AG09319 (cell line): ENCODE results near the gene CD40.

ENCODE experiments used
- DNase-seq: peaks from one replicate; pipeline ENCODE4 v3.0.0-alpha.2; 2010; ENCODE audit warnings: low read depth; ENCODE audit errors: extremely low read depth
- TF ChIP-seq, protein P1 (sequence below): IDR thresholded peaks from 2 replicates; pipeline ENCODE4 v1.5.1; 2011; ENCODE audit warnings: low read depth, mild to moderate bottlenecking, inconsistent platforms, low read length, moderate library complexity

CD40 gene

DNA sequence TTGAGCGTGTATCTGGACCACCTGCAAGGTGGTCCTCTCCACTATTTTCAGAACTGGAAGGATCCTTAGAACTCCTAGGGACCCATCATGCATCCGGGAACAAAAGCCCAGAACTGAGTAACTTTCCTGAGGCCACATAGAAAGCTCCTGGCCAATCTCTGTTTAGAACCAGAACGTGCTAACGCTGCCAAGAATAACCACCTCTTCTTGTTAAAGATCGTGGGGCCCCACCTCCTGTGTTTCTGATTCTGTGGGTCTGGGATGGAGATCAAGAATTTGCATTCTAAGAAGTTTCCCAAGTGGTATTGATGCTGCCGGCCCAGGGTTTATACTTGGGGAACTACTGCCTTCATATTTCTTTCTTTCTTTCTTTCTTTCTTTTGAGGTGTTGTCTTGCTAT is 13.3 kb downstream of the CD40 start:
- DNase-seq, result peak; percentile 10
- TF ChIP-seq, protein P1, sequence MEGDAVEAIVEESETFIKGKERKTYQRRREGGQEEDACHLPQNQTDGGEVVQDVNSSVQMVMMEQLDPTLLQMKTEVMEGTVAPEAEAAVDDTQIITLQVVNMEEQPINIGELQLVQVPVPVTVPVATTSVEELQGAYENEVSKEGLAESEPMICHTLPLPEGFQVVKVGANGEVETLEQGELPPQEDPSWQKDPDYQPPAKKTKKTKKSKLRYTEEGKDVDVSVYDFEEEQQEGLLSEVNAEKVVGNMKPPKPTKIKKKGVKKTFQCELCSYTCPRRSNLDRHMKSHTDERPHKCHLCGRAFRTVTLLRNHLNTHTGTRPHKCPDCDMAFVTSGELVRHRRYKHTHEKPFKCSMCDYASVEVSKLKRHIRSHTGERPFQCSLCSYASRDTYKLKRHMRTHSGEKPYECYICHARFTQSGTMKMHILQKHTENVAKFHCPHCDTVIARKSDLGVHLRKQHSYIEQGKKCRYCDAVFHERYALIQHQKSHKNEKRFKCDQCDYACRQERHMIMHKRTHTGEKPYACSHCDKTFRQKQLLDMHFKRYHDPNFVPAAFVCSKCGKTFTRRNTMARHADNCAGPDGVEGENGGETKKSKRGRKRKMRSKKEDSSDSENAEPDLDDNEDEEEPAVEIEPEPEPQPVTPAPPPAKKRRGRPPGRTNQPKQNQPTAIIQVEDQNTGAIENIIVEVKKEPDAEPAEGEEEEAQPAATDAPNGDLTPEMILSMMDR, result no peak

DNA sequence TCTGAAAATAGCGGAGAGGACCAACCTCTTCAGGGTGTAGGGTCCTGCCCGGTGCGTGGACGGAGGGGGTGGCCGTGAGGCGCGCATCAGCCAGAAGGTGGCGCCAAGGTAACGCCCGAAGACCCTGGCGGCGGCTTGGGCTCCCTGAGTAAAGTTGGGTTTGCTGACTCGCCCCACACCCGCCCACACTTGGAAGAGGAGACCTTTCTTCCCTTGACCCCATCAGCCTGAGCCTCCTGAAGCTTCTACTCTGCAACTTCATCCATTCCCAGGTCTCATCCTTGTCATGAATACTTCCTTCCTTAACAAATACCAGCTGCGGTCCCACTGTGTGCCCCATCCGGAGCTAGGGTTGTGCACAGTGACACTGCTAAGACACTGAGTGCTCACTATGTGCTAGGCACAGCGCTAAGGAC is 14.6 kb downstream of the CD40 start:
- TF ChIP-seq, protein P1, result peak; percentile 82
- DNase-seq, result peak; percentile 7

DNA sequence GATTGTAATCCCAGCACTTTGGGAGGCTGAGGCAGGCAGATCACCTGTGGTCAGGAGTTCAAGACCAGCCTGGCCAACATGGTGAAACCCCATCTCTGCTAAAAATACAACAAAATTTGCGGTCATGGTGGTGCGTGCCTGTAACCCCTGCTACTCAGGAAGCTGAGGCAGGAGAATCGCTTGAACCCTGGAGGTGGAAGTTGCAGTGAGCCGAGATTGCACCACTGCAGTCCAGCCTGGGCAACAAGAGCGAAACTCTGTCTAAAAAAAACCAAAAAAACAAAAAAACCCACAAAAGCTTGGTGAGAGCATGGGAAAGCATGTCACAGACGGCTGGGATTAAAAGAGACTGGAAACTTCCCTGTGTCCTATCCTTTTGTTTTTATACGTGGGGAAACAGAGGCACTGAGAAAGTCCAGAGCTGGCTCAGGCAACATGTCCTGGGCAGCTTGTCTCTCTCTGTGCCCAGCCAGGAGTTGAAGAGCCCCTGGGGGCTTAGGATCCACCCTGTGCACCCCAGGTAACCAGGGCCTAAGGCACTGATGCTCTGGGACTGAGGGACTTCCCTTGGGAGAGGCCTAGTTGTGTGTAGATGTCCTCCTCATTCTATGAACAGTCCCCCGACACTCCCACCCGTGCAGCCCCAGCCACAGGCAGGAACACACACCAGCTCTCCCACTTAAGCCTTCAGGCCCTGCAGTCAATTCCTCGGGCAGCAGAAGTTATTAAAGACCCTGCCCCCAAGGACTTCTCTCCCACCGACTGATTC is 16.0 kb downstream of the CD40 start:
- DNase-seq, result no peak
- TF ChIP-seq, protein P1, result no peak

DNA sequence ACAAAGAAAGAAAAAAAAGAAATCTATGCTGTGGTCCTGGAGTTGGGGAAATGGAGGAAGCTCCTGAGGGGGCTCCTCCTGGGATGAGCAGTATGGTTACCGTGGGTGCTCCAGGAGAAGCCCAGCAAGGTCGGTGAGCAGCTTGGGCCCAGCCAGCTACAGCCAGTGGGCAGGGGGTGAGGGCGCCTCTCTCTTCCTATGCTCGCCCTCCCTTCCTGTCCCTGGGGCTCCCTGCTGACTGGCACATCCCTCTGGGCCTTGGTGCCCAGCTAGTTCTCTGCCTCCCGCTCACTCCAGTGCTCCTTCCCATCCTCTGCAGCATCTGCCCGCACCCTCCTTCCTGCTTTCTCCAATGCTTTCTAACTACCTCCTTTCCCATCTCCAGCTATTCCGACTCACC is 16.6 kb downstream of the CD40 start:
- DNase-seq, result no peak
- TF ChIP-seq, protein P1, result no peak

DNA sequence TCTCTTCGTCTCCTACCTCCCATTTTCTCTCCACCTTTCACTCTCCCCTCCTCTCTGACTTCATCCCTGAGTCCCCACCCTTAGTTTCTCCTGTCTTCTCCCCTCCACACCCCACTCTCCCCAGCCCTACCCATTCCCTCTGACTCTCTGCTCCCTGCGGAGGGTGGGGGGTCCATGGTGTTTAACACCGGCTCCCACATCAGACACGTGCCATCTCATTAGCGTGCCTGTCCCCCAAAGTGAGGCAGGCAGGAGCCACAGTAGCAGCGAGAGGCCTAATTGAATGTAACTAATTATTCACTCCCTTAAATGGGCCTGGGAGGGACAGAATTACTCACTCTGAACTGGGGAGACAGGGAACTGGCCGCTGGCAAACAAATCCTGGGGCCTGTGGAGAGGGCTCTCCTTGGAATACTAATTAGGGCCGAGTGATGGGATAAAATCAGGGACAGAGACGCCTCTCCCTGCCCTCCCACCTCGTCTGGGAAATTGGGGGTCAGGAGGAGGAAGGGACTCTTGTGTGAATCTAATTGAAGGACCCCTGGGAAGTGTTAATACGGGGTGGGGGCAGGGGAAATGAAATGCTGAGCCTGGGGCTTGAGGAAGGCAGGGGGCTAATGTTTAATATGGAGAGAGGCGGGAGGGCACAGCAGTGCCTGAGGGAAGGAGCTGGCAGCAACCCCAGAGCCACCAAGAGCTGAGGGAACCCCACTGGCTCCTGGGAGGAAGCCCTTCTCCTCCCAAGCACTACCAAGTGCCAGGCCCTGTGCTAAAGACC is 17.9 kb downstream of the CD40 start:
- TF ChIP-seq, protein P1, result no peak
- no peak for DNase-seq

DNA sequence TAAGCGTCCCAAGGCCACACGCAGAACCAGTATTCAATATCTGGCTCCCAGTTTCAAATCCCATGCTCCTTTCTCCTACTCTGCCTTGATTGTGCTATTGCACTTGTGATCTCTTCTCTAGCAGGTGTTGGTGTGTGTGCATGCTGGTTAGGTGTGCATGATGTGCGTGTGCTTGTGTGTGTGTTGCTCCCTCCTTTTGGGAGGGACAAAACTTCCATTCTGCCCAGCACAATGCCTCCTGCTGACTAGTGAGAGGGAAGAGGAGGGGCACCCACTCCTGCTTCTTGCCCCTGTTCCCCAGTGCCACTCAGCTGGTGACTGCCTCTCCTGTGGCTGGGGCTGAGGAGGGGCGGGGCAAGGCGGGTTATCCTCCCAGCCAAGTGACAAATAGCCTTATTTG is 19.7 kb downstream of the CD40 start:
- no peak for DNase-seq
- TF ChIP-seq, protein P1, result no peak

DNA sequence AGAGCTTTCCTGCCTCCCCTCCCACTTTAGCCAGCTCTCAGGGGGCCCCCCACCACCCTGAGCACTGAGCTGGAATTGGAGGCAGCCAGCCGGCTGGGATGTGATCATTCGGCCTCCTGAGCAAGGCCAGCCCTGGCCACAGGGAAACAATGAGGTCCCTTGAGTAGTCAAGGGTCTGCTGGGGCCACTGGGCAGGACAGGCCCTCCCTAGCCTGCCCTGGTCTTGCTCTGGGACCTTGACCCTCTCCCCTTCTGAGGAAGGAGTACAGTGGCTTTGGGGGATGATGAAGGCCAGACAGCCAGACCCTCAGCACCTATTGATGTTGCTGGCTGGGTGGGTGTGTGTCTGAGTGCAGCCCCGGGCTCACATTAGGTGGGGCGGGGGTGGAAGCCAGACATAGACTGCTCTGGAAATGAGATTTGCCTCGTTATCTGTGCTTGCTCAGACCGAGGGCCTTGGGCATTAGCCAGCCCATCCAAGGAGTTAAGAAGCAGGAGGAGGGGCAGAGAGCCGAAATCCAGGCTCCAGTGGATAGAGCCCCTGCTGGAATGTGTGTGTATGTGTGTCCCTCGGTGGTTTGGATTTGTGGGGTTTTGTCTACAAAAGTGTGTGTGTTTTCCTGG is 21.3 kb downstream of the CD40 start:
- no peak for DNase-seq
- TF ChIP-seq, protein P1, result no peak
